CD4-positive, CD25-positive, alpha-beta regulatory T cell (primary cell): ENCODE results near the gene AGAP9. TPM values are rescaled to one million over a fixed set of nuclear protein-coding genes. Genes with fewer than 3 reads are reported as not detected.
"Not testable (repeated sequence)": the region's sequence is repeated elsewhere in the genome, so short reads cannot be mapped to it uniquely, and the experiment has no call there.

Source experiments
- ATAC-seq, 2 donors: fragments of 150-1000 bp; cut with Tn5 transposase; one replicate each; pipeline ENCODE4 v1.10.0; 2021; ENCODE audit warnings: low read depth in 2 of 2, moderate number of reproducible peaks in 2 of 2, moderate library complexity in 1 of 2
- DNase-seq, 3 donors: peaks; one replicate each; pipeline versions ENCODE4 v3.0.0 to v3.0.0-alpha.2; 2012 to 2022; ENCODE audit warnings: mixed read lengths in 1 of 3
- H3K27ac ChIP-seq: one replicate; pipeline ENCODE4 v1.7.0; 2013; ENCODE audit warnings: mild to moderate bottlenecking, low read length; ENCODE audit not compliant: insufficient read depth, poor library complexity, severe bottlenecking
- H3K27me3 ChIP-seq: one replicate; pipeline ENCODE4 v1.7.0; 2013; ENCODE audit warnings: low read length; ENCODE audit not compliant: control insufficient read depth, insufficient read depth
- H3K36me3 ChIP-seq: one replicate; pipeline ENCODE4 v1.7.0; 2013; ENCODE audit warnings: mild to moderate bottlenecking, low read length, moderate library complexity; ENCODE audit not compliant: control insufficient read depth, insufficient read depth
- H3K4me1 ChIP-seq: 2 replicates; pipeline ENCODE4 v1.7.0; 2013; ENCODE audit warnings: mild to moderate bottlenecking, low read length; ENCODE audit not compliant: insufficient read depth, control insufficient read depth, poor library complexity, severe bottlenecking
- H3K4me3 ChIP-seq: one replicate; pipeline ENCODE4 v1.7.0; 2013; ENCODE audit warnings: low read depth, mild to moderate bottlenecking, low read length, moderate library complexity
- H3K9me3 ChIP-seq, 2 experiments: 1 replicate in 1 of 2; 2 replicates in 1 of 2; pipeline ENCODE4 v1.7.0; 2013; ENCODE audit warnings: low read length in 2 of 2, mild to moderate bottlenecking in 1 of 2, moderate library complexity in 1 of 2; ENCODE audit not compliant: control insufficient read depth in 2 of 2
- H3K27ac Mint-ChIP-seq, 3 donors: one replicate each; pipeline ENCODE4 v1.8.0; 2020 to 2022; ENCODE audit warnings: mild to moderate bottlenecking in 3 of 3, mixed read lengths in 3 of 3, moderate library complexity in 2 of 3
- H3K27me3 Mint-ChIP-seq: one replicate; pipeline ENCODE4 v1.8.0; 2022; ENCODE audit warnings: mild to moderate bottlenecking, mixed read lengths
- H3K36me3 Mint-ChIP-seq: one replicate; pipeline ENCODE4 v1.8.0; 2020; ENCODE audit warnings: mixed read lengths
- H3K4me1 Mint-ChIP-seq, 4 donors: one replicate each; pipeline ENCODE4 v1.8.0; 2020 to 2022; ENCODE audit warnings: mixed read lengths in 4 of 4, mild to moderate bottlenecking in 1 of 4
- H3K4me3 Mint-ChIP-seq, 4 donors: one replicate each; pipeline ENCODE4 v1.8.0; 2020 to 2022; ENCODE audit warnings: mild to moderate bottlenecking in 4 of 4, mixed read lengths in 4 of 4, moderate library complexity in 3 of 4
- H3K9me3 Mint-ChIP-seq, 7 donors: one replicate each; pipeline ENCODE4 v1.8.0; 2020 to 2022; ENCODE audit warnings: mixed read lengths in 7 of 7, mild to moderate bottlenecking in 3 of 7, moderate library complexity in 2 of 7
- polyA plus RNA-seq, 4 donors: library from polyadenylated mRNA; unstranded; fragments of 300-500 nt; fragmentation: Illumina TruSeq; gene quantifications; one replicate each; pipeline ENCODE4 v1.2.3, GENCODE V29; 2021
- total RNA-seq: library from RNA; stranded (reverse); gene quantifications from one replicate; pipeline ENCODE4 v1.2.3, GENCODE V29; 2022

AGAP9 gene
- total and polyA plus RNA-seq, 5 donors from 2014 or later, result 0.07 to 8.0 (median 0.46) TPM; not detected in 2

- not testable (repeated sequence) for H3K9me3 ChIP-seq, H3K27ac Mint-ChIP-seq, H3K4me3 Mint-ChIP-seq, H3K27ac ChIP-seq, H3K4me1 ChIP-seq, H3K4me3 ChIP-seq, H3K27me3 Mint-ChIP-seq, ATAC-seq, H3K27me3 ChIP-seq, H3K9me3 Mint-ChIP-seq, H3K4me1 Mint-ChIP-seq, DNase-seq, H3K36me3 ChIP-seq, H3K36me3 Mint-ChIP-seq
These were observed 60.7 kb downstream of the AGAP9 start for GRCh38 chr10:47462577-47463358.

- H3K9me3 Mint-ChIP-seq, H3K4me1 ChIP-seq, H3K27ac Mint-ChIP-seq, H3K27me3 Mint-ChIP-seq, H3K27ac ChIP-seq, H3K4me3 ChIP-seq, H3K27me3 ChIP-seq, H3K4me1 Mint-ChIP-seq, H3K4me3 Mint-ChIP-seq, H3K36me3 ChIP-seq, DNase-seq, H3K36me3 Mint-ChIP-seq, H3K9me3 ChIP-seq: not testable (repeated sequence)
- ATAC-seq, result peak in 1 of 2 donors; percentile 48
These were observed 62.2 kb downstream of the AGAP9 start for GRCh38 chr10:47461261-47461687.

GRCh38 chr10:47458466-47459154 is 64.8 kb downstream of the AGAP9 start:
- H3K4me1 ChIP-seq, result no peaks in the 10 kb centered on the region
- H3K4me3 ChIP-seq, result no peak overlapping the region
- no peaks in the 10 kb centered on the region for H3K9me3 ChIP-seq
- H3K27me3 Mint-ChIP-seq, result peaks cover 6% of the 10 kb centered on the region
- H3K27ac Mint-ChIP-seq, result no peak overlapping the region
- ATAC-seq (no peak), DNase-seq (no peak)
- H3K27me3 ChIP-seq, result no peaks in the 10 kb centered on the region
- no peaks in the 10 kb centered on the region for H3K36me3 Mint-ChIP-seq
- no peak overlapping the region for H3K4me3 Mint-ChIP-seq
- H3K27ac ChIP-seq, result no peak overlapping the region
- no peaks in the 10 kb centered on the region for H3K9me3 Mint-ChIP-seq
- peaks cover 0 to 2% (median 0%) of the 10 kb centered on the region in 4 donors for H3K4me1 Mint-ChIP-seq
- H3K36me3 ChIP-seq, result no peaks in the 10 kb centered on the region

DNA sequence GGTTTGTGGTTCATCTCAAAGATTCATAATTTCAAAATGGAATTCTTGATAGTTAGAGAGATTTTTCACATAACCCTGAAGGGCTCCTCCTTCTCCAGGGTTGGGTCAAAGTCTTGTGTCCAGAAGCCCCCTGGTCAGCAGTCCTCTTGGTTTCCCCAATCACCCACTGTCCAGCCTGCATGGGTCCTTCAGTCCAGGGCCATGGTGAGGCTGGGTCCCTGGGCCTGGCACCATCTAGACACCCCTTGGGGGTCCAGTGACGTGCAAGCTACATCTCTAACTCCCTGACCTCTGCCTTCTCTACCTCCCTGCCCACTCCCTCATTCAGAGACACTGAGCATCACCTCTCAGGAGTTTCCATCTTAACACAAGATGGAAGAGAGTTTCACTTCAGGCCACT is 65.6 kb downstream of the AGAP9 start:
- Mint-ChIP-seq H3K27me3 (peaks cover 6% of the 10 kb centered on the region), H3K4me3 (no peak overlapping the region), H3K9me3 (no peaks in the 10 kb centered on the region), H3K4me1 (peaks cover 0 to 2% (median 0%) of the 10 kb centered on the region in 4 donors), H3K27ac (no peak overlapping the region), H3K36me3 (no peaks in the 10 kb centered on the region)
- no peaks in the 10 kb centered on the region for H3K4me1 ChIP-seq
- ATAC-seq (no peak), DNase-seq (no peak)
- H3K27ac ChIP-seq, result no peak overlapping the region
- H3K4me3 ChIP-seq, result no peak overlapping the region
- H3K9me3 ChIP-seq, result no peaks in the 10 kb centered on the region
- H3K36me3 ChIP-seq, result no peaks in the 10 kb centered on the region
- H3K27me3 ChIP-seq, result no peaks in the 10 kb centered on the region

GRCh38 chr10:47457528-47457820 is 66.0 kb downstream of the AGAP9 start:
- H3K4me1 ChIP-seq, result no peaks in the 10 kb centered on the region
- ATAC-seq (no peak), DNase-seq (no peak)
- Mint-ChIP-seq H3K4me3 (no peak overlapping the region), H3K27ac (no peak overlapping the region), H3K9me3 (no peaks in the 10 kb centered on the region), H3K36me3 (no peaks in the 10 kb centered on the region), H3K27me3 (peaks cover 8% of the 10 kb centered on the region), H3K4me1 (peaks cover 0 to 2% (median 0%) of the 10 kb centered on the region in 4 donors)
- no peaks in the 10 kb centered on the region for H3K36me3 ChIP-seq
- no peak overlapping the region for H3K27ac ChIP-seq
- no peaks in the 10 kb centered on the region for H3K9me3 ChIP-seq
- H3K4me3 ChIP-seq, result no peak overlapping the region
- H3K27me3 ChIP-seq, result no peaks in the 10 kb centered on the region

- ATAC-seq, result no peak
These were observed 66.5 kb downstream of the AGAP9 start for GRCh38 chr10:47456794-47457527.

GRCh38 chr10:47456079-47456785 is 67.2 kb downstream of the AGAP9 start:
- no peaks in the 10 kb centered on the region for H3K9me3 ChIP-seq
- no peak overlapping the region for H3K4me3 Mint-ChIP-seq
- H3K27ac Mint-ChIP-seq, result no peak overlapping the region
- ATAC-seq (no peak), DNase-seq (no peak)
- H3K4me3 ChIP-seq, result no peak overlapping the region
- H3K4me1 Mint-ChIP-seq, result no peaks in the 10 kb centered on the region
- no peaks in the 10 kb centered on the region for H3K36me3 ChIP-seq
- H3K4me1 ChIP-seq, result no peaks in the 10 kb centered on the region
- no peaks in the 10 kb centered on the region for H3K9me3 Mint-ChIP-seq
- no peak overlapping the region for H3K27ac ChIP-seq
- H3K36me3 Mint-ChIP-seq, result no peaks in the 10 kb centered on the region
- peaks cover 10% of the 10 kb centered on the region for H3K27me3 Mint-ChIP-seq
- H3K27me3 ChIP-seq, result no peaks in the 10 kb centered on the region

More at GRCh38 chr10:47456794-47457527, 66.5 kb downstream of the AGAP9 start:
- no peak overlapping the region for H3K4me3 Mint-ChIP-seq
- no peaks in the 10 kb centered on the region for H3K36me3 ChIP-seq
- H3K9me3 Mint-ChIP-seq, result no peaks in the 10 kb centered on the region
- no peak overlapping the region for H3K27ac ChIP-seq
- peaks cover 10% of the 10 kb centered on the region for H3K27me3 Mint-ChIP-seq
- no peaks in the 10 kb centered on the region for H3K9me3 ChIP-seq
- no peak for DNase-seq
- peaks cover 0 to 2% (median 0%) of the 10 kb centered on the region in 4 donors for H3K4me1 Mint-ChIP-seq
- H3K27ac Mint-ChIP-seq, result no peak overlapping the region
- no peaks in the 10 kb centered on the region for H3K4me1 ChIP-seq
- H3K36me3 Mint-ChIP-seq, result no peaks in the 10 kb centered on the region
- H3K4me3 ChIP-seq, result no peak overlapping the region
- H3K27me3 ChIP-seq, result no peaks in the 10 kb centered on the region
